Mesothelial cell of epicardium (in vitro differentiated cells): ENCODE results near the gene RAPGEF4. TPM values are rescaled to one million over a fixed set of nuclear protein-coding genes. Genes with fewer than 3 reads are reported as not detected.

Source experiments
- DNase-seq, 2 experiments: peaks; one replicate each; pipeline ENCODE4 v3.0.0; 2021; ENCODE audit warnings: low spot score in 2 of 2; ENCODE audit not compliant: unreplicated experiment in 2 of 2
- H3K27ac Mint-ChIP-seq: 2 replicates; pipeline ENCODE4 v1.8.0; 2021; ENCODE audit warnings: mixed read lengths
- H3K27me3 Mint-ChIP-seq: 2 replicates; pipeline ENCODE4 v1.8.0; 2021; ENCODE audit warnings: low read depth, mixed read lengths
- H3K36me3 Mint-ChIP-seq: 2 replicates; pipeline ENCODE4 v1.8.0; 2021; ENCODE audit warnings: mixed read lengths
- H3K4me1 Mint-ChIP-seq: 2 replicates; pipeline ENCODE4 v1.8.0; 2021; ENCODE audit warnings: mixed read lengths
- H3K4me3 Mint-ChIP-seq: 2 replicates; pipeline ENCODE4 v1.8.0; 2021; ENCODE audit warnings: mild to moderate bottlenecking, moderate library complexity, mixed read lengths
- H3K9me3 Mint-ChIP-seq: 2 replicates; pipeline ENCODE4 v1.8.0; 2021; ENCODE audit warnings: mixed read lengths
- CTCF ChIP-seq: fragments of 200-600 bp; sonication (generic); IDR thresholded peaks from one replicate; pipeline ENCODE4 v1.5.0; 2021; ENCODE audit warnings: antibody characterized with exemption; ENCODE audit not compliant: unreplicated experiment
- total RNA-seq: library from RNA; stranded (reverse); gene quantifications from 3 replicates; pipeline ENCODE4 v1.2.1, GENCODE V29; 2021

The RAPGEF4 gene
- total RNA-seq, 1 donor from 2014 or later, result 24.7 TPM

- Mint-ChIP-seq H3K9me3 (no peaks in the 10 kb centered on the region), H3K4me3 (no peak overlapping the region), H3K27me3 (no peaks in the 10 kb centered on the region), H3K36me3 (no peaks in the 10 kb centered on the region), H3K4me1 (peaks cover 38% of the 10 kb centered on the region), H3K27ac (peak overlapping the region; percentile 10)
- TF ChIP-seq CTCF, result no peak
- no peak for DNase-seq
Observed at GRCh38 chr2:173087214-173087581, 351.6 kb downstream of the RAPGEF4 start.

- Mint-ChIP-seq H3K4me1 (peaks cover 41% of the 10 kb centered on the region), H3K27ac (no peak overlapping the region), H3K36me3 (peaks cover 2% of the 10 kb centered on the region), H3K4me3 (no peak overlapping the region), H3K9me3 (no peaks in the 10 kb centered on the region), H3K27me3 (no peaks in the 10 kb centered on the region)
- TF ChIP-seq CTCF, result no peak
- no peak for DNase-seq
Observed at GRCh38 chr2:173087793-173088496, 352.3 kb downstream of the RAPGEF4 start.

- DNase-seq, result no peak
- peak overlapping the region; percentile 72 for H3K27ac Mint-ChIP-seq
- no peak for TF ChIP-seq CTCF
- peaks cover 5% of the 10 kb centered on the region for H3K36me3 Mint-ChIP-seq
- peaks cover 36% of the 10 kb centered on the region for H3K4me1 Mint-ChIP-seq
- H3K9me3 Mint-ChIP-seq, result no peaks in the 10 kb centered on the region
- no peak overlapping the region for H3K4me3 Mint-ChIP-seq
- H3K27me3 Mint-ChIP-seq, result no peaks in the 10 kb centered on the region
Observed at GRCh38 chr2:173090276-173090877, 354.7 kb downstream of the RAPGEF4 start.

GRCh38 chr2:173090973-173091660 lies 355.5 kb downstream of the RAPGEF4 start:
- no peaks in the 10 kb centered on the region for H3K9me3 Mint-ChIP-seq
- TF ChIP-seq CTCF, result no peak
- peaks cover 36% of the 10 kb centered on the region for H3K4me1 Mint-ChIP-seq
- H3K27me3 Mint-ChIP-seq, result no peaks in the 10 kb centered on the region
- no peak overlapping the region for H3K4me3 Mint-ChIP-seq
- DNase-seq, result no peak
- H3K36me3 Mint-ChIP-seq, result peaks cover 5% of the 10 kb centered on the region
- H3K27ac Mint-ChIP-seq, result peak overlapping the region; percentile 72

GRCh38 chr2:173091910-173092309 lies 356.3 kb downstream of the RAPGEF4 start:
- Mint-ChIP-seq H3K27ac (no peak overlapping the region), H3K4me1 (peaks cover 36% of the 10 kb centered on the region), H3K9me3 (no peaks in the 10 kb centered on the region), H3K4me3 (no peak overlapping the region), H3K36me3 (peaks cover 7% of the 10 kb centered on the region), H3K27me3 (no peaks in the 10 kb centered on the region)
- DNase-seq, result no peak
- TF ChIP-seq CTCF, result no peak
